Measurements from ENCODE around the gene RHBDD3. TPM values are rescaled to one million over a fixed set of nuclear protein-coding genes. Genes with fewer than 3 reads are reported as not detected.

The RHBDD3 gene
- total and polyA plus RNA-seq, 2 donors (not counting 1 experiment from before 2014, with no cell fraction given): 11.9 to 12.5 TPM

DNA sequence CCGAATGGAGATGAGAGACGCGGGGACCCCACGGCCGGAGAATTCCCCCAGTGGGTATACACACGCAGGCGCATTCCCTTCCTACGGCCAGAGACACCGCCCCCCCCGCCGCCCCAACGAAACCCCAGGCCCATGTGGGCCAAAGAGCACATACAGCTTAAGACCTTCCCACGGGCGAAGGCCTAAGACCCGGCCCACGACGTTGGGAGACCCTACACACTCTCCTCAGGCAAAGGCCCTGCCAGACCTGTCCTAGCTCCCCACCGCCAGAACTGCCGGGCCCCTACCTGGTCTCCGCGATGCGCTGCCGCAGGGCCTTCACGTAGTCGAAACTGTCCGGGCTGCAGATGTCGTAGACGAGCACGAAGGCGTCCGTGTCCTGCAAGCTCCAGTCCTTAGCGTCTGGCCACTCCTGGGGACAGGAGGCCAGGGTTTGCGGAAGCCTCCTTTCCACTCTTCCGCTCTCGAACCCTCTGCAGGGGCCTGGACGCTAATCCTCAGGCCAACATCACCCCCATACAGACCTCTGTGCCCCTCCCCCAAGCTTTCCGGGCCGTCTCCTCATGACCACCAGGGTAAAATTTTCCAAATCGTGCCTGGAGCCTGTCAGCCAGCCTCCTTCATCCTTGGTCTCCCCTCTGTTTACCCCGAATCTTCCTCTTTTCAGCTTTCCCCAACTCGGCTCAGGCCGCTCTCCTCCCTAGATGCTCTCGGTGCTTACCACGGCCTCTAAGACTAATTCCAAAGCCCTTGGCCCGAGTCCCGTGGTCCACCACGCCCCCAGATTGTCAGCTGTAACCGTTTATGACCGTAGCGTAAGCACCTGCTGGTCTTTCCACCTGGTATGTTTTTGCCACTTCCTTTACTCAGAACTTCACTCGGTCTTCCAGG lies 46.0 kb upstream of the RHBDD3 start:
- DNase-seq: no peak

More for the DNA sequence above, 46.0 kb upstream of the RHBDD3 start:
- no peaks in the 10 kb centered on the region for H3K36me3 ChIP-seq (replicated peaks in 1 of 2; ENCODE audit: control extremely low read depth in 1 of 2, control insufficient read depth in 1 of 2, extremely low read depth in 1 of 2, insufficient read depth in 2 of 2, low read length in 1 of 2)
- H3K27ac Mint-ChIP-seq: no peak overlapping the region
- H4K20me1 ChIP-seq (ENCODE audit: control insufficient read depth, insufficient read depth, low read length, poor library complexity, severe bottlenecking): peaks cover 7% of the 10 kb centered on the region
- H3K27me3 Mint-ChIP-seq: peaks cover 41% of the 10 kb centered on the region
- H2AFZ ChIP-seq (ENCODE audit: insufficient read depth, low read depth, low read length, poor library complexity, severe bottlenecking): no peak overlapping the region
- intact Hi-C loops (cut with micrococcal nuclease): no loop called here
- H3K9me3 Mint-ChIP-seq (ENCODE audit: insufficient read depth): no peaks in the 10 kb centered on the region
- peaks cover 0 to 25% (median 0%) of the 10 kb centered on the region in 3 donors for H3K9me3 ChIP-seq (ENCODE audit: control extremely low read depth in 1 of 3, control insufficient read depth in 2 of 3, insufficient read depth in 1 of 3, low read length in 2 of 3)
- no peak overlapping the region for H3K27ac ChIP-seq (ENCODE audit: low read length in 2 of 2)
- POLR2A ChIA-PET: no interaction called here
- H3K4me1 Mint-ChIP-seq: peaks cover 31% of the 10 kb centered on the region
- peak overlapping the region; percentile 43 for H3K9ac ChIP-seq (ENCODE audit: low read length)
- H3K4me3 Mint-ChIP-seq: peak overlapping the region; percentile 71
- ATAC-seq (ENCODE audit: low read depth): no peak
- CTCF ChIA-PET: no interaction called here
- no peaks in the 10 kb centered on the region for H3K79me2 ChIP-seq (ENCODE audit: control insufficient read depth, insufficient read depth, low read length)
- 28% methylated on average over 51 of the region's 51 CpGs for WGBS (ENCODE audit: insufficient coverage)
- TF ChIP-seq, protein P1, sequence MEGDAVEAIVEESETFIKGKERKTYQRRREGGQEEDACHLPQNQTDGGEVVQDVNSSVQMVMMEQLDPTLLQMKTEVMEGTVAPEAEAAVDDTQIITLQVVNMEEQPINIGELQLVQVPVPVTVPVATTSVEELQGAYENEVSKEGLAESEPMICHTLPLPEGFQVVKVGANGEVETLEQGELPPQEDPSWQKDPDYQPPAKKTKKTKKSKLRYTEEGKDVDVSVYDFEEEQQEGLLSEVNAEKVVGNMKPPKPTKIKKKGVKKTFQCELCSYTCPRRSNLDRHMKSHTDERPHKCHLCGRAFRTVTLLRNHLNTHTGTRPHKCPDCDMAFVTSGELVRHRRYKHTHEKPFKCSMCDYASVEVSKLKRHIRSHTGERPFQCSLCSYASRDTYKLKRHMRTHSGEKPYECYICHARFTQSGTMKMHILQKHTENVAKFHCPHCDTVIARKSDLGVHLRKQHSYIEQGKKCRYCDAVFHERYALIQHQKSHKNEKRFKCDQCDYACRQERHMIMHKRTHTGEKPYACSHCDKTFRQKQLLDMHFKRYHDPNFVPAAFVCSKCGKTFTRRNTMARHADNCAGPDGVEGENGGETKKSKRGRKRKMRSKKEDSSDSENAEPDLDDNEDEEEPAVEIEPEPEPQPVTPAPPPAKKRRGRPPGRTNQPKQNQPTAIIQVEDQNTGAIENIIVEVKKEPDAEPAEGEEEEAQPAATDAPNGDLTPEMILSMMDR (IDR thresholded peaks at IDR 0.05): no peak
- no peak for TF ChIP-seq EZH2 (IDR thresholded peaks at IDR 0.05; ENCODE audit: borderline replicate concordance, insufficient read depth, low read depth, low read length, poor library complexity, severe bottlenecking)
- peaks cover 0 to 60% (median 26%) of the 10 kb centered on the region in 4 experiments for H3K27me3 ChIP-seq (replicated peaks in 1 of 4; ENCODE audit: control extremely low read depth in 1 of 4, control insufficient read depth in 3 of 4, insufficient read depth in 4 of 4, low read length in 3 of 4)
- peaks cover 32 to 41% of the 10 kb centered on the region in 2 donors for H3K4me1 ChIP-seq (ENCODE audit: control insufficient read depth in 2 of 2, insufficient read depth in 2 of 2, low read length in 2 of 2)
- H3K4me3 ChIP-seq (ENCODE audit: control extremely low read depth in 1 of 5, extremely low read depth in 1 of 5, insufficient read depth in 1 of 5, low read depth in 2 of 5, low read length in 4 of 5): peak overlapping the region in 1 of 5 experiments; percentile 39
- H3K4me2 ChIP-seq (replicated peaks; ENCODE audit: low read depth, low read length, poor library complexity, severe bottlenecking): peak overlapping the region; percentile 73

All from B cell (primary cell).